GM19372 (cell line): ENCODE data around the gene FHOD3.

Experiments used
- ATAC-seq: cut with Tn5 transposase; IDR thresholded peaks from one replicate; pipeline ENCODE4 v1.9.1; 2021; ENCODE audit warnings: mild to moderate bottlenecking, low read depth, moderate library complexity; ENCODE audit not compliant: unreplicated experiment

FHOD3 gene

GRCh38 chr18:36321658-36322407 is 24.3 kb downstream of the FHOD3 start:
- no peak for ATAC-seq

DNA sequence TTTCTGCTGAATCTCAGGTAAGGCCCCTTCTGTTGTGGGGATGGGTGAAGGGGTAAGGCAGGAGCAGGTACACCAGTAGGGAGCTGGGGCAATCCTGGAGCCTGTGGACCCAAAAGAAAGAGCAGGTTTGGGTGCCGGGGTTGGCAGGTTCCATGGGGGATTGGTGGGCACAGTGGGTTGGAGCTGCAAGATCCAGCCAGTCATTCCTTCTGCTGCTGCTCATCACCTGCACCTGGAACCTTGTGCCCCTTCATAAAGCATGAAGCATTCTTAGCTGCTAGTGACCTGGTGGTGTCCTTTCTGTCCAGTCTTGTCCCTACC is 24.9 kb downstream of the FHOD3 start:
- ATAC-seq = no peak

DNA sequence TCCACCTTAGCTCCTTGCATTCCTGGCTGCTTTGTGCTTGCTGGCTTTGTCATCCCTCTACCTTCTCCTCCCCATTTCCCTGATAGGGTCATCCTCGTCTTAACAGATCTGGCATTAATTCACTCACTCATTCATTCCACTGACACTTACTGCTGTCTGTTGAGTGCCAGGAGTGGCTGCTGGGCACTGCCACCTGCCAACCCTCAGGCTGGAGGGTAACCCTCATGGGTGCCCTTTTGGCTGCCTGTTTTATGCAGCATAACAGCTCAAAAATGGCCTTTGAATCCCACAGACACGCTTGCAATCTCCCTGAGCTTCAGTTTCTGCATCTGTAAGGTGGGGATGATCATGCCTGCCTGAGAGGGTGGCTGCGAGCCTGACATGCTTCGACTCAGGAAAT is 25.2 kb downstream of the FHOD3 start:
- ATAC-seq = no peak

DNA sequence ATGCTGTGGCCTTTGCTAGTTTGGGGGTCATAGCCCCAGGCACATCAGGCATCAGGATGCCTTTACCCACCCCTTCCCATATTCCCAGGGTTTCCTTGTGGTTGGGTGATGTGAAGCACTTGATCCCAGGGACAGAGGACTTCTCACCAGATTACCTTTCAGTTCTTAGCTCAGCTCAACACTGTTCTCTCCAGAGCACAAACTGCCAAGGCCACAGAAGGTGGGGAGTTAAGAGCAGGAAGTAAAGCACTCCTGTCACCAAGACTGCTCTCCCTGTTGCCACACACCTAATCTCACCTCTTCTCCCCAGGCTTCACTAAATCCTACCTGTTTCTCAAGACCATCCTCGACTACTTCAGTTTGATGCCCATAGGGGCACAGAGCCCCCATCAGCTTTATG is 25.9 kb downstream of the FHOD3 start:
- no peak for ATAC-seq

DNA sequence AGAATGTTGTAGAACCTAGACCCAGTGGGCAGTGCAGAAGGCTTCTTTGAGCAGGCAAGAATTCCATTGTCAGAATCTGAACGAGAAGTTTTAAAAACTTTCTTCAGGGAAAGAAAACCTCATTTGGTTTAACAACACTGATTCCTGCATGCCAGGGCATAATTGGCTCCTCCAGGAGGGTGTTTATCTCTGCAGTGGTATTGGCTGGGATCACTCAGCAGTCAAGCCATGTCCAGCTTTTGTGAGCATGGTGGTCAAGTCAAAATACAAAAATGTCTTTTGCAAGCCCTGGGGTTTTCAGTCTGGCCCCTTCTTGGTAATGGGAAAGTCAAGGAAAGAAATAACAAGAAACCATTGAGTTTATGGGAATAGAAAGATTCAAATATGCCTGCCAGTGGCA is 28.3 kb downstream of the FHOD3 start:
- no peak for ATAC-seq

DNA sequence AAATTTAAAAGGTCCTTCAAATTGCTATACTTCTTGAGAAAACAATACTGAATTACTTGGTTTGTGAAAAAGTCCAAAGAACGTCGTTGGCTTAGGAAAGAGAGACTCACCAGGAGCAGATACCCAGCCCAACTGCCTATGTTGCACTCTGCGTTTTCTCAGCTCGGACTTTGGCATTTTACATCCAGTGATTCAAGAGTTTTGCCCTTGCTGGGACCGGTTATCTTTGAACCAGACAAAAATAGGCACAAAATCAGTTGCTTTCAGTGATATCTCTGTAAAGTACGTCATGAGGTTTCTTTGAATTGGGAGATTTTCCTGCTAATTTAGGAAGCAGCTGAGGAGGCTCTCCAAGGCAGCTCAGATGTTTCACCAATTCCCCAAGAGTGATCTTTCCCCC is 29.3 kb downstream of the FHOD3 start:
- no peak for ATAC-seq

GRCh38 chr18:36327352-36328316 is 30.1 kb downstream of the FHOD3 start:
- ATAC-seq = no peak

DNA sequence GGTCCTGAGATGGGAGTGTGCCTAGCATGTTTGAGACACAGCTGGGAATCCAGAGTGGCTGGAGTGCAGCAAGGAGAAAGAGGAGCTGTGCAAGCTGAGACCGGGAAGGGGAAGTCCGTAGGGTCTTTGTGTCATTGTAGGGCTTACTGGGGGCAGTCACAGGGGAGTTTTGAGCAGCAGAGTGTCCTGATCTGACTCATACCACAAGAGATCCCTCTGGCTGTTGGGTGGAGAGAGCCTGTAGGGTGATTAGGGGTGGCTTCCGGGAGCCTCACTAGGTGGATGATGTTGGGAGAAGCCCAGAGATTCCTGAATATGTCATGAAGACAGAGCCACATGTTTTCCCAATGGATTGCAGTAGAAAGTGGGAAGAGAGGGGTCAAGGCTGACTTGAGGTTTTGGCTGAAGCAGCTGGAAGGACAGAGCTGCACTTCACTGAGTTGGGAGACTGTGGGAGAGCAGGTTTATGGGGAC is 30.9 kb downstream of the FHOD3 start:
- no peak for ATAC-seq

GRCh38 chr18:36328916-36329315 is 31.4 kb downstream of the FHOD3 start:
- no peak for ATAC-seq

GRCh38 chr18:36329684-36330434 is 32.3 kb downstream of the FHOD3 start:
- no peak for ATAC-seq

- no peak for ATAC-seq
These were observed 33.0 kb downstream of the FHOD3 start for GRCh38 chr18:36330435-36331052.

GRCh38 chr18:36331521-36331971 is 34.0 kb downstream of the FHOD3 start:
- no peak for ATAC-seq

GRCh38 chr18:36333414-36333813 is 35.9 kb downstream of the FHOD3 start:
- no peak for ATAC-seq

- ATAC-seq = no peak
These were observed 37.3 kb downstream of the FHOD3 start for GRCh38 chr18:36334798-36335197.

DNA sequence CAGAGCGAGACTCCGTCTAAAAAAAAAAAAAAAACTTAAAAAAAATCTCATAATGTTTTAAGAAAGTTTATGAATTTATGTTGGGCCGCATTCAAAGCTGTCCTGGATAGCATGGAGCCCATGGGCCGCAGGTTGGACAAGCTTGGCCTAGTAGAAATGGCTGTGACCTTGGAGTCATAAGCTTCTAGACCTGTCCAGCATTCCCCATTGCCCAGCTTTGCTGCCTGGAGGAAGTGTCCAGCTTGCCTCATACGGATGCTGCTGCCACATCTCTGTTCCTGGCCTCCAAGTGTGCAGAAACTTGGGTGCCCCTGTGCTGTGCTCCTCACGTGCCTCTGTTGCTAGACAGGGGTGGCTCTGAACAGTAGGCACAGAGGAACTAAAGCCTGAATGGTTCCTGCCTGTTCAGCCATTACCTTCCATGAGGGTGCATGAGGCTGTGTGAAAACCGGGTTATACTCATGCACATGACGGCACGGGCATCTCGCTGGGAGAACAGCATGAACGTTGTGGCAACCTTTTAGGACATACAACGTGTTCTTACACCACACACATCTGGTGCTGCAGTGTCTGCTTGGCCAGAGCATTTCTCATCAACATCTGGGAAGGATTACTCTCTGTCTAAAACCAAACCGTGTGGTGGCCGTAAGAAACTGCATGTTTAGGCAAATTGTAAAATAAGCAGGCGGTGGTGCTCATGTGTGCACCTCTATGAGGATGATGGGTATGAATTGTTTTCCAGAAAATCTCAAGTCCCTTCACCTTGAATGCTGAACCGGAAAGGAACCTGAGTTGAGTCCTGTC is 38.2 kb downstream of the FHOD3 start:
- ATAC-seq = no peak

DNA sequence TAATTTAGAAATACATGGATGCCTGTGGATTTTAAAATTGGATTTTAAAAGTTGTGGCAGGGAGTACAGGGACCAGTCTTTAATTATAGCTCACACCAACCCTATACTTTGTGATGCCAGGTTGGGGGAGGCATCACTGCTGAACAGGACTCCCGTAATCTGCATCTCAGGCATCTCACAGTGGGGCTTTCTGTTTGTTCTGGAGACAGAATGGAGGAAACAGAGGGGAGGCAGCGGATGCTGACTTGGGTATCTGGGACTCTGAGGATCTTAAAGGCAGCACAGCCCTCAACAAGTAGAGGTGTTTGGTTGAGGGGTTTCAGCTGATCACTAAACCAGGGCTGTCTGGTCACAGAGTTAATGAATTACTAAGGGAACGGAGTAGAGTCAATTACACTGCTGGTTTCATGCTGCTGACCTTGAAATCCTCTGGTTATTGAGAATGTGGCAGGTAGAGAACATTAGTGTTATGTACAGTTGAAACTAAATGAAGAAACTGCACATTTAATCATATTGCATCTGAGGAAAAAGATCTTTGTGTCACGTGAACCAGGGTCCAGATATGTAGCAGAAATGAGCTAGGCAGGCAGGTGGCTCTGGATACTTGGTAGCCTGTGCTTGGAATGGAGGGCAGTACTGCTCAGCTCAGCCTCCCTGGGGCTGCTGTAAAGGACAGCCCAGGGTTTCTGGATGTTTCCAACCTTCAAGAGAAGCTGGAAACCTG is 40.3 kb downstream of the FHOD3 start:
- no peak for ATAC-seq

DNA sequence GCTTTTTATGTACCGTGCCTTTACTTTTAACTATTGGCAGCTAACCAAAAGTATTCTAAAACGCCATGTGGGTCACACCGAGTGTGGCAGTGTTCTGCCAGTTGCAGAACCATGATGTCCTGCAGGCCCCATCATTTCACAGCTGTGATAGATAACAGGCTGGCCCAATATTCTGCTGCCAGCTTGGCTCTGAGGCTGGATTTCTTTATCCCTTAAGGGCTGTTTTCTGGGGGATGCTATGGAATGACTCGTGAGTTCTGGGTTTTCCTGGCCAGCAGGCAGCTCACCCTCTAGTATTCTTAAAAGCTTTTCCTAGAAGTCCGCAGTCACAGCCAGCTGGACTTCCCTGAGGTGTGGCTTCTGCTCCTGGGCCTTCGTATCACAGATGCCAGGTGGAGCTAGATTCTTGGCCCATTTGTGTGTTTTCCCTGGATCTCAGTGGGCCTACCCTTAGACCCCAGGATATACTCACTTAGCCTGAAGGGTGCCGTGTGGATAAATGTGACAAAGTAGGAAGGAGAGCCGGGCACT is 41.0 kb downstream of the FHOD3 start:
- no peak for ATAC-seq

GRCh38 chr18:36340246-36340645 is 42.7 kb downstream of the FHOD3 start:
- no peak for ATAC-seq

GRCh38 chr18:36341944-36342343 is 44.4 kb downstream of the FHOD3 start:
- ATAC-seq = no peak
